Measurements from ENCODE around the gene RPP40.

Gene RPP40

DNA sequence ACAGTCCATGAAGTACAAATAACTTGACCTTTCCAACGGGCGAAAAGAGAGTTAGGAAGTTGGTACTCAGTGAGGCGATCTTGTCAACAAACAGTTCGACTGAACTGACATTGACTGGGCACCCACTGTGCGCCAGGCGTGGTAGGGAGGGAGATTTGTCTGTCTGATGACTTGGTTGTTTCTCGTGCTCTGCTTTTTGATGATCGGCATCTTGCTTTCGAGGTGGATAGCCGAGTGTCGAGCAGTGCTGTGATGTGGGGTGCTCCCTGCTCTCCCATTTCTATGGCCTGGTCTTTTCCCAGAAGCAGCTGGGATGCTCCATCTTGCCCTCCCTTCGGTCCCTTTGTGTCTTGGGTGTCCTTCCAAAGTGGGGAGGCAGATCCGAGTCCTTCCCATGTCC lies 30.4 kb downstream of the RPP40 start:
- H3K4me3 ChIP-seq (ENCODE audit: low read depth, low read length) = no peak overlapping the region
- no peaks in the 10 kb centered on the region for H3K36me3 ChIP-seq (replicated peaks)
- no peaks in the 10 kb centered on the region for H3K27me3 ChIP-seq (replicated peaks)
- TF ChIP-seq, protein P1, sequence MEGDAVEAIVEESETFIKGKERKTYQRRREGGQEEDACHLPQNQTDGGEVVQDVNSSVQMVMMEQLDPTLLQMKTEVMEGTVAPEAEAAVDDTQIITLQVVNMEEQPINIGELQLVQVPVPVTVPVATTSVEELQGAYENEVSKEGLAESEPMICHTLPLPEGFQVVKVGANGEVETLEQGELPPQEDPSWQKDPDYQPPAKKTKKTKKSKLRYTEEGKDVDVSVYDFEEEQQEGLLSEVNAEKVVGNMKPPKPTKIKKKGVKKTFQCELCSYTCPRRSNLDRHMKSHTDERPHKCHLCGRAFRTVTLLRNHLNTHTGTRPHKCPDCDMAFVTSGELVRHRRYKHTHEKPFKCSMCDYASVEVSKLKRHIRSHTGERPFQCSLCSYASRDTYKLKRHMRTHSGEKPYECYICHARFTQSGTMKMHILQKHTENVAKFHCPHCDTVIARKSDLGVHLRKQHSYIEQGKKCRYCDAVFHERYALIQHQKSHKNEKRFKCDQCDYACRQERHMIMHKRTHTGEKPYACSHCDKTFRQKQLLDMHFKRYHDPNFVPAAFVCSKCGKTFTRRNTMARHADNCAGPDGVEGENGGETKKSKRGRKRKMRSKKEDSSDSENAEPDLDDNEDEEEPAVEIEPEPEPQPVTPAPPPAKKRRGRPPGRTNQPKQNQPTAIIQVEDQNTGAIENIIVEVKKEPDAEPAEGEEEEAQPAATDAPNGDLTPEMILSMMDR (IDR thresholded peaks at IDR 0.05; ENCODE audit: low read depth, low read length, missing control alignments) = no peak
- no peak for DNase-seq
- no peak overlapping the region for H3K27ac ChIP-seq
- in situ Hi-C loops (cut with HindIII; ENCODE audit: low pct_ligation_motif_present, low sequenced_read_pairs) = no loop called here

DNA sequence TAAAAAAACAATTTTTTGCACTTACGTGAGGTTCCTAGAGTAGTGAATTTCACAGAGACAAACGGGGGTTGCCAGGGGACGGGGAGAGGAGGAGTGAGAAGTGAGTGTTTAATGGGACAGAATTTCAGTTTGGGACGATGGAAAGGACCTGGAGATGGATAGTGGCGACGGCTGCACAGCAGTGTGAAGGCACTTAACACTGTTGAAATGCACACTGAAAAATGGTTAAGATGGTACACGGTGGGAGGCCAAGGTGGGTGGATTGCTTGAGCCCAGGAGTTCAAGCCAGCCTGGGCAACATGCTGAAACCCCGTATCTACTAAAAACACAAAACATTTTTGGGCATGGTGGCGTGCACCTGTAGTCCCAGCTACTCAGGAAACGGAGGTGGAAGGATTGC lies 31.4 kb downstream of the RPP40 start:
- no peak overlapping the region for H3K27ac ChIP-seq
- TF ChIP-seq, protein P1 (IDR thresholded peaks at IDR 0.05; ENCODE audit: low read depth, low read length, missing control alignments) = no peak
- H3K4me3 ChIP-seq (ENCODE audit: low read depth, low read length) = no peak overlapping the region
- H3K36me3 ChIP-seq (replicated peaks) = no peaks in the 10 kb centered on the region
- in situ Hi-C loops (cut with HindIII; ENCODE audit: low pct_ligation_motif_present, low sequenced_read_pairs) = no loop called here
- DNase-seq = no peak
- no peaks in the 10 kb centered on the region for H3K27me3 ChIP-seq (replicated peaks)

DNA sequence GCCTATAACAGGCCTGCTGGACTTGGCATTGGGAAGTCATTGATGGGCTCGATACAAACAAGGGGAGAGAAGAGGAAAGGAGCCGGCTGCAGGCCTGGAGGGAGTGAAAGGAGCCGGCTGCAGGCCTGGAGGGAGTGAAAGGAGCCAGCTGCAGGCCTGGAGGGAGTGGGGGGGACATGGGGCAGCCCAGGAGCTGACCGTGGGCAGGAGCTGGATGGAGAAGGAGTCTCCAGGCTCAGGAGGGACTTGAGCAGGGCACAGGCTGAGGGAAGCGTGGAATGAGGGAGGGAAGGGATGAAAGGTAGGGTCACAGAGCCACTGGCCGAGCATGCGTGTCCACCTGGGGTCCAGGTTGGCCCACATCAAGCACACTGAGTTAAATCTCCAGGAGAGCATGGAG lies 32.0 kb downstream of the RPP40 start:
- in situ Hi-C loops (cut with HindIII; ENCODE audit: low pct_ligation_motif_present, low sequenced_read_pairs) = no loop called here
- no peaks in the 10 kb centered on the region for H3K27me3 ChIP-seq (replicated peaks)
- H3K4me3 ChIP-seq (ENCODE audit: low read depth, low read length) = no peak overlapping the region
- H3K36me3 ChIP-seq (replicated peaks) = no peaks in the 10 kb centered on the region
- no peak for DNase-seq
- H3K27ac ChIP-seq = no peak overlapping the region
- TF ChIP-seq, protein P1 (IDR thresholded peaks at IDR 0.05; ENCODE audit: low read depth, low read length, missing control alignments) = no peak

DNA sequence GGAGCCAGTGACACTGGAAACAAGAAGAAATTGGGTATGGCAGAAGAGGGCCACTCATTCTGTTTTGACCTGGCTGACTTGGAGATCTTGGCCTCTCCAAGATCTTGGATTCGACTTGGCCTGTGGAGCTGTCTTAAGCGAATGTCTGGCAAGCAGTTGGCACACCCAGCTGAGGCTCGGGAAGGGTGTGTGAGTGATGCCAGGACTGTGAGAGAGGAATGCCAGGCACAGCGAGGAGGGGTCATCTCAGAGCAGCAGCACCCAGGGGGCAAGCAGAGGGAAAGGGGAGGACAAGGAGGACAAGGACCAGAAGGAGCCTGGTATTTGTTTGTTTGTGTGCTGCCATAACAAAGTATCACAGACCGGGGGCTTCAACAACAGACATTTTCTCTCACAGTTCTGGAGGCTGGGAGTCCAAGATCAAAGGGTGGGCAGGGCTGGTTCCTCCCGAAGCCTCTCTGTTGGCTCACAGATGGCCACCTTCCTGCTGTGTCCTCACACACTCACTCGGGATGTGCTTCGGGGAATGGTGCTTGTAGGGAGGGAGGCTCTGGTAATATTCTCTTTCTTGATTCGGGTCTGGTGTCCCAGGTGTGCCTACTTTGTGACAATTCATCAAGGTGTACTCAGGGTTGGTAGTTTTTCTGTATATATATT lies 33.0 kb downstream of the RPP40 start:
- in situ Hi-C loops (cut with HindIII; ENCODE audit: low pct_ligation_motif_present, low sequenced_read_pairs) = no loop called here
- TF ChIP-seq, protein P1 (IDR thresholded peaks at IDR 0.05; ENCODE audit: low read depth, low read length, missing control alignments) = no peak
- H3K27ac ChIP-seq = no peak overlapping the region
- DNase-seq = no peak
- H3K4me3 ChIP-seq (ENCODE audit: low read depth, low read length) = no peak overlapping the region
- no peaks in the 10 kb centered on the region for H3K27me3 ChIP-seq (replicated peaks)
- H3K36me3 ChIP-seq (replicated peaks) = no peaks in the 10 kb centered on the region

DNA sequence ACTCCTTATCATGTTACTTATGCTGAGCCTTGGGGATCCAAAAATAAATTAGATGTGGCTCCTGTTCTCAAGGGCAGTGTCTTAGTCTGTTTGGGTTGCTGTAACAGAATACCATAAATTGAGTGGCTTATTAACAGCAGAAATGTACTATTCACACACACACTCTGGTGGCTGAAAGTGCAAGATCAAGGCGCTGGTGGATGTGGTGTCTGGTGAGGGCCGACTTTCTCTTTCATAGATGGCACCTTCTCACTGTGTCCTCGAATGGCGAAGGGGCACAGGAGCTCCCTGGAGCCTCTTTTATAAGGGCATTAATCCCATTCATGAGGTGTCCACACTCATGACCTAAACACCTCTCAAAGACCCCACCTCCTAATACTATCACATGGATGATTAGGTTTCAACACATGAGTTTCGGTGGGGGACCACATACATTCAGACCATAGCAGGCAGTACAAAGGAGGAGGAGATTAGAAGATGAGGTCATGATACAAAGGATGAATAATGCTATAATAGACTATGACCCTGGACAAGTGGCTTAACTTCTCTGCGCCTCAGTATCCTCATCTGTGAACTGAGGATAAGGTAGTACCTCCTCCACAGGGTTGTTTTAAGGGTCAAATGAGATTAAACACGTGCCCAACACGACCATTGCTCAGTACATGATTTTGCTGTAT lies 34.1 kb downstream of the RPP40 start:
- no peak overlapping the region for H3K27ac ChIP-seq
- H3K27me3 ChIP-seq (replicated peaks) = no peaks in the 10 kb centered on the region
- H3K36me3 ChIP-seq (replicated peaks) = no peaks in the 10 kb centered on the region
- TF ChIP-seq, protein P1 (IDR thresholded peaks at IDR 0.05; ENCODE audit: low read depth, low read length, missing control alignments) = no peak
- no peak for DNase-seq
- in situ Hi-C loops (cut with HindIII; ENCODE audit: low pct_ligation_motif_present, low sequenced_read_pairs) = no loop called here
- no peak overlapping the region for H3K4me3 ChIP-seq (ENCODE audit: low read depth, low read length)

All from brain microvascular endothelial cell (primary cell).